BJ (cell line): ENCODE results near the gene TENT5A. TPM values are rescaled to one million over a fixed set of nuclear protein-coding genes. Genes with fewer than 3 reads are reported as not detected.

ENCODE experiments used
- CTCF ChIA-PET: fragments of 350-600 bp; formaldehyde crosslinking; extraction: SDS; loops from one replicate; lab custom pipeline; 2021; ENCODE audit warnings: antibody characterized with exemption, inconsistent platforms; lab: Yijun Ruan, JAX
- POLR2A ChIA-PET: fragments of 300-600 bp; sonication (Branson Sonifier 250); formaldehyde crosslinking; extraction: SDS; loops from one replicate; lab custom pipeline; 2021; ENCODE audit warnings: antibody characterized with exemption; lab: Charles Lee
- DNase-seq: peaks from one replicate; pipeline ENCODE4 v3.0.0-alpha.2; 2011; ENCODE audit warnings: low read depth
- H3K27me3 ChIP-seq: 2 replicates; pipeline ENCODE4 v1.6.0; 2011; ENCODE audit warnings: low read length; ENCODE audit not compliant: control insufficient read depth, insufficient read depth
- H3K36me3 ChIP-seq: 2 replicates; pipeline ENCODE4 v1.5.1; 2011; ENCODE audit warnings: low read length; ENCODE audit not compliant: control insufficient read depth, insufficient read depth
- H3K4me3 ChIP-seq: 2 replicates; pipeline ENCODE4 v1.5.1; 2011; ENCODE audit warnings: low read depth, mild to moderate bottlenecking, control low read depth, low read length
- polyA plus RNA-seq: library from polyadenylated mRNA; depleted of rRNA; stranded (reverse); fragments of >200 nt; gene quantifications from 2 replicates; pipeline ENCODE4 v1.2.3, GENCODE V29; 2011
- TF ChIP-seq, protein P1 (sequence below): IDR thresholded peaks from 2 replicates; pipeline ENCODE4 v1.5.1; 2011; ENCODE audit warnings: low read depth, mild to moderate bottlenecking, control low read depth, inconsistent platforms, low read length, moderate library complexity; ENCODE audit not compliant: insufficient read depth

The TENT5A gene
- polyA plus RNA-seq, 1 experiment, result 9.7 TPM

GRCh38 chr6:81750200-81750599, 2.3 kb downstream of the TENT5A start:
- Histone ChIP-seq H3K4me3 (peak overlapping the region; percentile 95), H3K27me3 (no peaks in the 10 kb centered on the region), H3K36me3 (peaks cover 8% of the 10 kb centered on the region)
- CTCF ChIA-PET, result interaction anchor here (0.8 kb wide), 1 partner anchor 423 kb away, joined by 3 read pairs; no protein-coding TSS in a partner anchor
- TF ChIP-seq, protein P1, sequence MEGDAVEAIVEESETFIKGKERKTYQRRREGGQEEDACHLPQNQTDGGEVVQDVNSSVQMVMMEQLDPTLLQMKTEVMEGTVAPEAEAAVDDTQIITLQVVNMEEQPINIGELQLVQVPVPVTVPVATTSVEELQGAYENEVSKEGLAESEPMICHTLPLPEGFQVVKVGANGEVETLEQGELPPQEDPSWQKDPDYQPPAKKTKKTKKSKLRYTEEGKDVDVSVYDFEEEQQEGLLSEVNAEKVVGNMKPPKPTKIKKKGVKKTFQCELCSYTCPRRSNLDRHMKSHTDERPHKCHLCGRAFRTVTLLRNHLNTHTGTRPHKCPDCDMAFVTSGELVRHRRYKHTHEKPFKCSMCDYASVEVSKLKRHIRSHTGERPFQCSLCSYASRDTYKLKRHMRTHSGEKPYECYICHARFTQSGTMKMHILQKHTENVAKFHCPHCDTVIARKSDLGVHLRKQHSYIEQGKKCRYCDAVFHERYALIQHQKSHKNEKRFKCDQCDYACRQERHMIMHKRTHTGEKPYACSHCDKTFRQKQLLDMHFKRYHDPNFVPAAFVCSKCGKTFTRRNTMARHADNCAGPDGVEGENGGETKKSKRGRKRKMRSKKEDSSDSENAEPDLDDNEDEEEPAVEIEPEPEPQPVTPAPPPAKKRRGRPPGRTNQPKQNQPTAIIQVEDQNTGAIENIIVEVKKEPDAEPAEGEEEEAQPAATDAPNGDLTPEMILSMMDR, result no peak
- POLR2A ChIA-PET, result no interaction called here
- DNase-seq, result no peak

GRCh38 chr6:81749707-81750106, 2.8 kb downstream of the TENT5A start:
- Histone ChIP-seq H3K36me3 (peaks cover 8% of the 10 kb centered on the region), H3K27me3 (no peaks in the 10 kb centered on the region), H3K4me3 (peak overlapping the region; percentile 95)
- TF ChIP-seq, protein P1, result no peak
- ChIA-PET CTCF (interaction anchor here (0.6 kb wide), 1 partner anchor 471 kb away, joined by 3 read pairs; no protein-coding TSS in a partner anchor), POLR2A (no interaction called here)
- no peak for DNase-seq

- CTCF ChIA-PET, result interaction anchor here (0.6 to 1.0 kb wide), 2 partner anchors 292 to 471 kb away, joined by 3 to 4 read pairs; no protein-coding TSS in a partner anchor
- DNase-seq, result no peak
- H3K27me3 ChIP-seq, result no peaks in the 10 kb centered on the region
- H3K4me3 ChIP-seq, result peak overlapping the region; percentile 95
- TF ChIP-seq, protein P1, result no peak
- H3K36me3 ChIP-seq, result peaks cover 8% of the 10 kb centered on the region
- POLR2A ChIA-PET, result no interaction called here
Observed at GRCh38 chr6:81748994-81749393, 3.5 kb downstream of the TENT5A start.

- peaks cover 8% of the 10 kb centered on the region for H3K36me3 ChIP-seq
- CTCF ChIA-PET, result interaction anchor here (1.2 kb wide), 1 partner anchor 505 kb away, joined by 3 read pairs; no protein-coding TSS in a partner anchor
- POLR2A ChIA-PET, result no interaction called here
- DNase-seq, result no peak
- TF ChIP-seq, protein P1, result no peak
- no peaks in the 10 kb centered on the region for H3K27me3 ChIP-seq
- no peak overlapping the region for H3K4me3 ChIP-seq
Observed at GRCh38 chr6:81747327-81747726, 5.2 kb downstream of the TENT5A start.

- CTCF ChIA-PET, result interaction anchor here (1.1 kb wide), 2 partner anchors 9 to 261 kb away, joined by 3 read pairs; no protein-coding TSS in a partner anchor
- H3K36me3 ChIP-seq, result peaks cover 4% of the 10 kb centered on the region
Observed at GRCh38 chr6:81744131-81744530, 8.3 kb downstream of the TENT5A start.

More at GRCh38 chr6:81744131-81744530, 8.3 kb downstream of the TENT5A start:
- DNase-seq, result no peak
- H3K27me3 ChIP-seq, result no peaks in the 10 kb centered on the region
- POLR2A ChIA-PET, result no interaction called here
- TF ChIP-seq, protein P1, result no peak
- no peak overlapping the region for H3K4me3 ChIP-seq
